HG03135 (cell line): ENCODE measurements around the gene RDH8.

Experiments used
- ATAC-seq: cut with Tn5 transposase; IDR thresholded peaks from one replicate; pipeline ENCODE4 v1.9.1; 2021; ENCODE audit warnings: mild to moderate bottlenecking, moderate library complexity; ENCODE audit not compliant: unreplicated experiment

Gene RDH8

GRCh38 chr19:10013316-10013715 is at the start of gene RDH8:
RDH8 (plus strand) TSS chr19:10013483; CDS start chr19:10013498, 15 bp downstream.
- no peak for ATAC-seq

GRCh38 chr19:9966024-9966423 is 47.3 kb upstream of the RDH8 start:
- ATAC-seq, result no peak

- no peak for ATAC-seq
Measured at GRCh38 chr19:9966448-9966847, 46.8 kb upstream of the RDH8 start.

- ATAC-seq, result no peak
Measured at GRCh38 chr19:9967326-9967725, 46.0 kb upstream of the RDH8 start.

- ATAC-seq, result no peak
Measured at GRCh38 chr19:9968820-9969687, 44.2 kb upstream of the RDH8 start.

GRCh38 chr19:9969688-9969975 is 43.7 kb upstream of the RDH8 start:
- no peak for ATAC-seq

- no peak for ATAC-seq
Measured at GRCh38 chr19:9970481-9970880, 42.8 kb upstream of the RDH8 start.

GRCh38 chr19:9971166-9971897 is 42.0 kb upstream of the RDH8 start:
- no peak for ATAC-seq

- no peak for ATAC-seq
Measured at GRCh38 chr19:9972103-9972502, 41.2 kb upstream of the RDH8 start.

GRCh38 chr19:9981406-9982260 is 31.6 kb upstream of the RDH8 start:
- no peak for ATAC-seq

GRCh38 chr19:9986787-9987281 is 26.4 kb upstream of the RDH8 start:
- ATAC-seq, result no peak

- no peak for ATAC-seq
Measured at GRCh38 chr19:9989504-9989903, 23.8 kb upstream of the RDH8 start.

- ATAC-seq, result no peak
Measured at GRCh38 chr19:9991425-9992191, 21.7 kb upstream of the RDH8 start.

GRCh38 chr19:9995084-9995483 is 18.2 kb upstream of the RDH8 start:
- no peak for ATAC-seq

GRCh38 chr19:9995999-9996398 is 17.3 kb upstream of the RDH8 start:
- no peak for ATAC-seq

- no peak for ATAC-seq
Measured at GRCh38 chr19:9996541-9996940, 16.7 kb upstream of the RDH8 start.

- ATAC-seq, result no peak
Measured at GRCh38 chr19:10000171-10000826, 13.0 kb upstream of the RDH8 start.

- ATAC-seq, result no peak
Measured at GRCh38 chr19:10001899-10002298, 11.4 kb upstream of the RDH8 start.

GRCh38 chr19:10003271-10003670 is 10.0 kb upstream of the RDH8 start:
- no peak for ATAC-seq

- no peak for ATAC-seq
Measured at GRCh38 chr19:10004617-10005016, 8.7 kb upstream of the RDH8 start.
